ENCODE data around the gene ZNF503.

ZNF503 gene

GRCh38 chr10:75431180-75432111 lies 29.9 kb upstream of the ZNF503 start, which contains the start of gene LRMDA:
Gene LRMDA, plus strand, starts transcription at chr10:75431624.
- no peak for DNase-seq (ENCODE audit: low read depth in 2 of 2)

GRCh38 chr10:75430000-75430763 lies 28.6 kb upstream of the ZNF503 start:
- no peak for DNase-seq (ENCODE audit: low read depth in 2 of 2)

- DNase-seq (ENCODE audit: low read depth in 2 of 2), result no peak
Measured at GRCh38 chr10:75429159-75429827, 27.7 kb upstream of the ZNF503 start.

DNA sequence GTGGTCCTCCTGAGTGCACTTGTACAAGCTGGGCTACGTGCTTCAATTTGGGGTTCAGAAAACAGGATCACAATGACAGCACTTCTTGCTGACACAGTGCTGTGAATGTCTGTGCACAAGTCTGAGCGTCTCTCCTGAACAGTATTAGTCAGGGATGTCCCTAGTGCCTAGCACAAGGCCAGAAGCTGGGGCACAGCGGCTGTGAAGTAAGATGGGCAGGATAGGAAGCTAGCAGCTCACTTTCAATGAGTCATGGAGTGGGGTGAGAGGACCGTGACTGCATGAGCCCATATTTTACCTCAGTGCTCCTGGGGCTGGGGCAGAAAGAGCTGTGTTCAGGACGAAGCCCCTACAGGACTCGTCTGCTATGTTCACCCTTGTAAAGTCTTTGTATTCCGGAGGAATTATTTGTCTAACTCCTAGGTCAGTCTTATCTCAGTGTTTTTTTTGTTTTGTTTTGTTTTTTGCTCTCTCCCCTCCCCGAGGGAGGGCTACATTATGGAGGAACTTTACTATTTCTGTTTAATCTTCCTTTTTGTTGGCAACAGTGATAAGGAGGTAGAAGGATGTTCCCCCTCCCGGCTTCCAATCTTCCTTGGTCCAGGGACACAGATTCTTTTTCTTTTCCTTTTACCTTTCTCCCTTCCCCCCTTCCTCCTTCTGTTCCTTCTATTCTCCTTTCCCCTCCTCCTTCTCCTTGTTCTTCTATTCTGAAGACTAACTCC lies 27.0 kb upstream of the ZNF503 start:
- no peak for DNase-seq (ENCODE audit: low read depth in 2 of 2)

GRCh38 chr10:75427951-75428350 lies 26.4 kb upstream of the ZNF503 start:
- no peak for DNase-seq (ENCODE audit: low read depth in 2 of 2)

DNA sequence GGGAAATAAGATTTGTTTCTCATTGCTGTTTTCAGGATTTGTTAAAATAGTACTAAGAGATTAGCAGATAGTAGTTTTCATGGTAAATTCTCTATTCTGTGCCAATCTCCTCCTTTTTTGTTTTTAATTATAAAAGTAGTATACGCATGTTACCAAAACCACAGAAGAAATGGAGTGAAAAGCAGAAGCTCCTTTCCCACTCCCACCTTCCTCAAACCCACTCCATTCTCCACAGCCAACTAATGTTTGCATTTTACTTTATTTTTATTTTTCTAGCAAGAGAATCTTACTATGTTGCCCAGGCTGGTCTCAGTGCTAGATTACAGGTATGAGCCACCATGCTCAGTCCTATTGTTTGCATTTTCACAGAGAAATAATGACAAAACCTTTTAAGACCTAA lies 25.3 kb upstream of the ZNF503 start:
- DNase-seq (ENCODE audit: low read depth in 2 of 2), result no peak

DNA sequence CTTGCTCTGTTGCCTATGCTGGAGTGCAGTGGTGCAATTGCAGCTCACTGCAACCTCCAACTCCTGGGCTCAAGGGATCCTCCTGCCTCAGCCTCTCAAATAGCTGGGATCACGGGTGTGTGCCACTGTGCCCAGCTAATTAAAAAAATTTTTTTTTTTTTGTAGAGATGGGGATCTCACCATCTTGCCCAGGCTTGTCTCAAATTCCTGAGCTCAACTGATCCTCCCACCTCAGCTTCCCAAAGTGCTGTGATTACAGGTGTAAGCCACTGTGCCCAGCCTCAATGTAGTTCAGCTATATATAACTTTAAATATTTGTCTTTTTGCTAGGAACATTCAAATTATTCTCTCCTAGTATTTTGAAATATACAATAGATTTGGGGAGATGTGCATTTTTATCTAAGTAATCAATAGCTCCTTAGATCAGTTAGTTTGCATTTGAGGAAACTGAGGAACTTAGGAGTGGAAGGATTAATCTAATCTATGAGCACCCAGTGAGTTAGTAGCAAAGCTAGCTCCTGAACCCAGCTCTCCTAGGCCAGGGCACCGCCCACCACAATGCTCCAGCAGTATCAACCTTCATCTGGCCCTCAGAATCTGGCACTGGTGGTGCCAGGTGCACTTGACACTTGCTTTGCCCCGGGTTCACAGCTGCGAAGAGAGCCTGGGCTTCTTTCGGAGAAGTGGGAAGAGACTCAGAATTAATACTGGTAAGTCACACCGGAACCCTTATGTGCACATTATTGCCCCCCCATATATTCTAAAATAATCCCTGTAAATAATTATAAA lies 23.9 kb upstream of the ZNF503 start:
- DNase-seq (ENCODE audit: low read depth in 2 of 2), result no peak

- DNase-seq (ENCODE audit: low read depth in 2 of 2), result no peak
Measured at GRCh38 chr10:75424571-75424970, 23.0 kb upstream of the ZNF503 start.

GRCh38 chr10:75422913-75423312 lies 21.3 kb upstream of the ZNF503 start:
- DNase-seq (ENCODE audit: low read depth in 2 of 2), result no peak

DNA sequence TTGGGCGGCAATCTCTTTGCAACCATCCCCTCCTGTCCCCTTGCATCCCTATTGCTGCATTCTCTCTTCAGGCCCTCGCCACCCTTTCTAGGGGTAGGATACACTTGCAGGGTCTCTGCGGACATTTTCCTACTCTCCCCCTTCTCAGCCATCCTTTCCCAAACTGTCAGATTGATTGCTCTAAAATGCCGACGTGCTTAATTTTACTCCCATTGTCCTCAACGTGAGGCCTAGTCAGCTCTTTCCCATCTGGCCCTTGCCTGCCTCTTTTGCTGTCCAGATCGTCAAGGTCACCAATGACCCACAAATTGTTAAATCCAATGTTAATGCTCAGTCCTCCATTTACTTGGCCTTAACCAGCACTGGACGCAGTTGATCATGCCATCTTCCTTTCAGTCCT lies 17.1 kb upstream of the ZNF503 start:
- no peak for DNase-seq (ENCODE audit: low read depth in 2 of 2)

- no peak for DNase-seq (ENCODE audit: low read depth in 2 of 2)
Measured at GRCh38 chr10:75418293-75418692, 16.7 kb upstream of the ZNF503 start.

GRCh38 chr10:75417522-75417927 lies 16.0 kb upstream of the ZNF503 start:
- DNase-seq (ENCODE audit: low read depth in 2 of 2), result no peak

DNA sequence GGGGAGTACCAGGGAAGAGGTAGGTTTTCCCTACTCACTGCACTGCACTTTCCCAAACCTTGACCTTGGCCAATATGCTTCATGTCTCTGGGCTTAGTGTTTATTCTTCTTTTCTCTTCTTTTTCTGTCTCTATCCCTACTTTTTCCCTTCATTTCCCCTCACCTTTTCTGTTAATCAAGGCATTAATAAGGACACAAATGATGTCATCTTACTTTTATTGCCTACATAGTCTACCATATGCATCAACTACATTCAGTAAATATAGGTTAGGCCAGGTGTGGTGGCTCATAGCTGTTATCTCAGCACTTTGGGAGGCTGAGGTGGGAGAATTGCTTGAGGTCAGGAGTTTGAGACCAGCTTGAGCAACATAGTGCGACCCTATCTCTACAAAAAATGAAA lies 13.0 kb upstream of the ZNF503 start:
- no peak for DNase-seq (ENCODE audit: low read depth in 2 of 2)

- no peak for DNase-seq (ENCODE audit: low read depth in 2 of 2)
Measured at GRCh38 chr10:75410132-75411005, 8.8 kb upstream of the ZNF503 start.

DNA sequence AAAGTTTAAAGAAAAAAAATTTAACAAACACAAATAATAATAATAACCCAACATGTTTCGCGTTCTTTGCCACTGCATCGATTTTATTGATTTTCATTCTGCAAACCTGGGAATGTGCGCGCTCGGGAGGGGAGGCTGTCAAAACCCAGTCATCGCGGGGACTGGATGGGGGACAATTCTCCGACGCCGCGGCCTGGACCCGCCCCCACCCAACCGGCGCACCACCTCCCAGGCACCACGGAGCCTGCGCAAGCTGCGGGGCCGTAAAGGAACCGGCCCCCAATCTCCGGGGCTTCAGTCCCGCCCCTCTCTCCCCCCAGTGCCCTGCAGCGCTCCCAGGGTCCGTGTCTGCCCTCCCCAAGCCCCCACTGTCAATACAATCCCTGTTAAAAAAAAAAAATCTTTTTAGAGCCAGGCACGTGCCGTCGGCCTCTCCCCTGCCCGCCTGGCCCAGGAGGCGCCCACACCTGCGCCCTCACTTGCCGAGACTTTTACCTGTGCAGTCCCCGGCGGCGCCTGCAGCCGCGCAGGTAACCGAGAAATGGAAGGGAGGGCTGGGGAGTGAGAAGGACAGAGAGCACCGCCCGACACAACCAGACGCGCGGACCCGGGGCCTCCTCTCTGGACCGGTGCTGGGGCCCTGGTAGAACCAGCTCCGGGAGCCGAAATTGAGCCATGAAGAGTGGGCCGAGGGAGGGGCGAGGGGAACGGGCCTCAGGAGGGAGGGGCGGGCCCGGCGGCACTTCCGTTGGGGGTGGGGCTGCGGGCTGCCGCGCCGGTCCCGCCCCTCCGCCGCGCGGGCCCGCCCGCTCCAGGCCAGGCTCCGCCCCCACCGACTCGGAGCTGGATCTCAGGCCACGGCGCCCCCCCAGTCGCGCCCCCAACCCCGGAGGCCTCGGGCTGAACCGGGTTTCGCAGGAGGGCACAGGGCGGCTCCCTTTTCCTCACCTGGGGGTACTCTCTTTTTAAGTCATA lies 7.6 kb upstream of the ZNF503 start:
- DNase-seq (ENCODE audit: low read depth in 2 of 2), result peak in 1 of 2 donors; percentile 26

DNA sequence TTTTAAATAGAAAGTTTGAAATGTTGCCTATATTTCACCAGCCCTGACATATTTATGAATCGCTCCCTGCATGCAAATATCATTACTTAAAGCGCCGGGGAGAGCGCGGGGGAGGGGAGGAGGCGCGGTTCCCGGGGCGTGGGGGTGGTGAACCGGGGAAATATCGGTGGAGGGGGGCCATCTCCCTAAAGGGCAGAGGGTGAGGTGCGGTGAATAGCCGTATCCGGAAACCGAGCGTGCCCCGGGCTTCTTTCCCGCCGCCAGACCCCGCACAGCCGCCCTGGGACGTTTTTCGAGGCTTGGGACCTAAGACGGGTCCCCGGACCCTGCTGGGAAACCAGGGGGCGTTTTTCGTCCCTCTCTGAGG lies 6.9 kb upstream of the ZNF503 start:
- no peak for DNase-seq (ENCODE audit: low read depth in 2 of 2)

DNA sequence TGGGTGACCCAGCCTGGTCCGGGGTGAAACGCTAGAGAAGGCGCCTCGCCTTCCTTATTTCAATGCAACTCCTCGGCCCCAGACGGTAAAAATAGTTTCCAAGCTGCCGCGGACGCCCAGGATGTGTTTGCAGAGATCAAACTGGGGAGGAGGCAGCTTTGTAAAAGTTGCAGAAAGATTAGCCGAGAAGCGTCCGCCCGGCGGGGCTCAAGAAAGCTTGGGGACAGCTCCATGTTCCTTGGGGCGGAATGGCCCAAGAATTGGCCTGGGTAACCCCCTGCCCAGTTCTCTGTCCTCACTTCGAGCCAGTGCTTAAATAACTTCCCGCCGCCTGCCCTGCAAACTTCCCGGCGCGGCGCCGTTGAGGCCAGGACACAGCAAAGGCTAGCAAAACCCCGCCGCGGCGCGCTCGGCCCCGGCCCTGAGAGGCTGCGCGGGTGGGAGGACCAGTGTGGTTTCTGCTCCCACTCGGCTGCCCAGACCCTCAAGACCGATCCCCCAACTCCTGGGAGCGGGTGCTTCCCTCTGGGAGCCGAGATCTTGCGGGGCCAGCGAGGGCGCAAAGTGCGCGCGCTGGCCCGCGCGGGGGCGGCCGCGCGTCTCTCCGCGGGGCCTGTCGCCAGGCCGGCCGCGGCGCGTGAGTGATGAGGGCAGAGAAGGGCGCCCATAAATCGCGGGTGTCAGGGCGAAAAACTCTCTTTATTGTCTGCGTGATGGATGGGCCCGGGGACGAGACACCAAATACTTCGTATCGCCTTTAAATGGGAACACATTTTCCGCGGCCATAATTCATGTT lies 6.3 kb upstream of the ZNF503 start:
- no peak for DNase-seq (ENCODE audit: low read depth in 2 of 2)

DNA sequence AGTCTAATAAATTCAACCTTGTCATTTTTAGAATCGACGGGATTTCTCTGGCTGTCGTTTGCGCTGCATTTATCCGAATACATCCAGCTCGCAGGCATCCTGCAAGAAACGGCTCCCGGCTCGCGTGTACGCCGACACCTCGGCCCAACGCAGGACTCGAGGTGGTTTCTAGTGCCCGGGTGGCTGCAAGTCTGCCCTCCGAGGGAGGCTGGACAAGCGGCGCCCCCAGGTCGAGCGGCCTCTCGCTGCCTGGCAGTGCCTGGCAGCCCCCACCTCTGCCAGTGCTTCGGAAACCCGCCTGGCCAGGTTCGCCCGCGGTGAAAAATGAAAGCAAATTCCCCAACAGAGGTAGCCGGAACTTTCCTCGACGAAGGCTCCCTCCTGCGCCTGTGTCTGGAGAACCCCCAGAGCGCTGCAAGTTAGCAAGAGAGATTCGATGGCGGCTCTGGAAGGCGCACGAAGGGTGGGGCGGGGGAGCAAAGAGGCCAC lies 5.7 kb upstream of the ZNF503 start:
- no peak for DNase-seq (ENCODE audit: low read depth in 2 of 2)
